Liver (tissue), 3 donors: ENCODE measurements around the gene CEP162.

Experiments used
- EGR1 ChIP-seq, 2 donors: IDR thresholded peaks; 2 replicates each; pipeline ENCODE4 v1.6.1; 2016 to 2018; ENCODE audit warnings: antibody characterized with exemption in 2 of 2, low read depth in 2 of 2
- FOXA1 ChIP-seq: IDR thresholded peaks from 2 replicates; pipeline ENCODE4 v1.6.1; 2016; ENCODE audit warnings: antibody characterized with exemption
- JUND ChIP-seq, 2 donors: IDR thresholded peaks; 2 replicates each; pipeline ENCODE4 v1.6.1; 2016; ENCODE audit warnings: antibody characterized with exemption in 2 of 2
- TAF1 ChIP-seq: conservative IDR thresholded peaks from 2 replicates; pipeline ENCODE4 v1.6.1; 2016; ENCODE audit warnings: antibody characterized with exemption, mild to moderate bottlenecking
- TF ChIP-seq, protein P1 (sequence below): fragments of 150-350 bp; IDR thresholded peaks from 2 replicates; pipeline ENCODE4 v1.5.1; 2017; ENCODE audit warnings: improper control_type of control experiment, low read depth, low read length; ENCODE audit not compliant: missing input control
- TF ChIP-seq, protein P2 (sequence below): IDR thresholded peaks from 2 replicates; pipeline ENCODE4 v1.6.1; 2016; ENCODE audit warnings: antibody characterized with exemption
- donor health status: healthy.
- donor health status: healthy.

DNA sequence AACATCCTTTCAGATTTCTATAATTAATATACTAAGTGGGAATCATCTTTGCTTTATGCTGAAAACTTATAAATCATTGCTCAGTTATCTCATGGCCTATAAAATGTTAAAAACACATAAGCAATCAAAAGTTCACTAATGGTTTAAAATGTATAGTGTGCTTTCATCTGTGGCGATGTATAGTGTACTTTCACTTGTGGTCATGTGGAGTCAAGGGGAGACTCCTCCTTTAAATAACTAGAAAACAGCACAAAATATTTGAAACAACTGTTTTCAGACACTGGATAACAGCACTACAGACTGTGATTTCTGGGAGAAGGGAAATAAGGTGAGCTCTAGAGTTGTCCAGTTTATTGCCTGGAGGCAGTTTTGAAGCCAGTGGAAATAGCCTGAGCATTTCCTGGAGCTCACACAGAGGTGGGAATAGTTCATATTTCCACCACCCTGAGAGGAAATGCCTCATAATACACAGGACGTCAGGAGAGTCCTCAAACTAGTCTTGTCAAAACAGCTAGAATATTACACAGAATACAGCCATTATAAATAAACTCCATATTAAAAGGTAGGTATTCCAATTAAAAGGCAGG, 89.4 kb downstream of the CEP162 start:
- TF ChIP-seq, protein P1, sequence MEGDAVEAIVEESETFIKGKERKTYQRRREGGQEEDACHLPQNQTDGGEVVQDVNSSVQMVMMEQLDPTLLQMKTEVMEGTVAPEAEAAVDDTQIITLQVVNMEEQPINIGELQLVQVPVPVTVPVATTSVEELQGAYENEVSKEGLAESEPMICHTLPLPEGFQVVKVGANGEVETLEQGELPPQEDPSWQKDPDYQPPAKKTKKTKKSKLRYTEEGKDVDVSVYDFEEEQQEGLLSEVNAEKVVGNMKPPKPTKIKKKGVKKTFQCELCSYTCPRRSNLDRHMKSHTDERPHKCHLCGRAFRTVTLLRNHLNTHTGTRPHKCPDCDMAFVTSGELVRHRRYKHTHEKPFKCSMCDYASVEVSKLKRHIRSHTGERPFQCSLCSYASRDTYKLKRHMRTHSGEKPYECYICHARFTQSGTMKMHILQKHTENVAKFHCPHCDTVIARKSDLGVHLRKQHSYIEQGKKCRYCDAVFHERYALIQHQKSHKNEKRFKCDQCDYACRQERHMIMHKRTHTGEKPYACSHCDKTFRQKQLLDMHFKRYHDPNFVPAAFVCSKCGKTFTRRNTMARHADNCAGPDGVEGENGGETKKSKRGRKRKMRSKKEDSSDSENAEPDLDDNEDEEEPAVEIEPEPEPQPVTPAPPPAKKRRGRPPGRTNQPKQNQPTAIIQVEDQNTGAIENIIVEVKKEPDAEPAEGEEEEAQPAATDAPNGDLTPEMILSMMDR: no peak
- no peak for TF ChIP-seq EGR1 (IDR thresholded peaks at IDR 0.05; ENCODE audit: low read depth in 2 of 2)
- TF ChIP-seq JUND (IDR thresholded peaks at IDR 0.05): no peak
- TF ChIP-seq FOXA1: no peak
- TF ChIP-seq, protein P2, sequence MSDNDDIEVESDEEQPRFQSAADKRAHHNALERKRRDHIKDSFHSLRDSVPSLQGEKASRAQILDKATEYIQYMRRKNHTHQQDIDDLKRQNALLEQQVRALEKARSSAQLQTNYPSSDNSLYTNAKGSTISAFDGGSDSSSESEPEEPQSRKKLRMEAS: no peak
- no peak for TF ChIP-seq TAF1
